Ovary (tissue), 3 donors: ENCODE results near the gene CCDC57.

Experiments
- EP300 ChIP-seq: sonication (generic); formaldehyde crosslinking; IDR thresholded peaks from one replicate; pipeline ENCODE4 v1.6.1; 2017; ENCODE audit warnings: antibody characterized with exemption
- POLR2A ChIP-seq: fragments of 450-650 bp; IDR thresholded peaks from one replicate; pipeline ENCODE4 v1.6.1; 2017; ENCODE audit warnings: antibody characterized with exemption, mild to moderate bottlenecking, moderate library complexity
- TF ChIP-seq, protein P1 (sequence below), 3 donors: fragments of 450-650 bp in 2 of 3; fragments of 200-600 bp in 1 of 3; IDR thresholded peaks; one replicate each; pipeline versions ENCODE4 v1.5.1 to v1.8.0; 2016 to 2022; ENCODE audit warnings: antibody characterized with exemption in 3 of 3, mild to moderate bottlenecking in 1 of 3
- donor health status: DM: no; HTN: no; CAD: no.

DNA sequence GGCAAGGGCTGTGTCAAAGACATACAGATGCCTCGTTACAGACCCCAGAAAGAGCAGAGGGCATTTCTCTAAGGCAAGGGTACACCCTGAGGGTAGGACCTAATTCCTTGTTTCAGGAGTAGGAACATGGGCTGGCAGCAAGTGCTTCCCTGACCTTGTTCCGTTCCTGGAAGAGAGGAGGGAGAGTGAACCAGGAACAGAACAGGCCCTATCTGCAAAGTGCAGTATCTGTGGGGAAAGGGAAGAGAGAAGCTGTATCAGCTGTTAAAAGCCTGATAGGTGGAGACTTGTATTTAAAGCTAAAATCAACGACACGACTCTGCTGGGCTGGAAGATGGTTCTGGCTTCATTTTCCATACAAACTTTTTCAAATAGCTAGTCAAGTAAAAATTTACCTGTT lies 88.5 kb downstream of the CCDC57 start:
- TF ChIP-seq, protein P1, sequence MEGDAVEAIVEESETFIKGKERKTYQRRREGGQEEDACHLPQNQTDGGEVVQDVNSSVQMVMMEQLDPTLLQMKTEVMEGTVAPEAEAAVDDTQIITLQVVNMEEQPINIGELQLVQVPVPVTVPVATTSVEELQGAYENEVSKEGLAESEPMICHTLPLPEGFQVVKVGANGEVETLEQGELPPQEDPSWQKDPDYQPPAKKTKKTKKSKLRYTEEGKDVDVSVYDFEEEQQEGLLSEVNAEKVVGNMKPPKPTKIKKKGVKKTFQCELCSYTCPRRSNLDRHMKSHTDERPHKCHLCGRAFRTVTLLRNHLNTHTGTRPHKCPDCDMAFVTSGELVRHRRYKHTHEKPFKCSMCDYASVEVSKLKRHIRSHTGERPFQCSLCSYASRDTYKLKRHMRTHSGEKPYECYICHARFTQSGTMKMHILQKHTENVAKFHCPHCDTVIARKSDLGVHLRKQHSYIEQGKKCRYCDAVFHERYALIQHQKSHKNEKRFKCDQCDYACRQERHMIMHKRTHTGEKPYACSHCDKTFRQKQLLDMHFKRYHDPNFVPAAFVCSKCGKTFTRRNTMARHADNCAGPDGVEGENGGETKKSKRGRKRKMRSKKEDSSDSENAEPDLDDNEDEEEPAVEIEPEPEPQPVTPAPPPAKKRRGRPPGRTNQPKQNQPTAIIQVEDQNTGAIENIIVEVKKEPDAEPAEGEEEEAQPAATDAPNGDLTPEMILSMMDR (IDR thresholded peaks at IDR 0.05) = no peak
- TF ChIP-seq POLR2A (no peak), EP300 (no peak)
